Neutrophil (primary cell): ENCODE data around the gene ANTXRL.
"Not testable (repeated sequence)": the region's sequence is repeated elsewhere in the genome, so short reads cannot be mapped to it uniquely, and the experiment has no call there.

Experiments used
- H3K27ac ChIP-seq: fragments of 200-600 bp; sonication (generic); 2 replicates; pipeline ENCODE4 v1.5.1; 2016; ENCODE audit warnings: mild to moderate bottlenecking, moderate library complexity
- H3K27me3 ChIP-seq: fragments of 200-600 bp; sonication (generic); 2 replicates; pipeline ENCODE4 v1.6.0; 2016; ENCODE audit warnings: mild to moderate bottlenecking
- H3K36me3 ChIP-seq: fragments of 200-600 bp; sonication (generic); 2 replicates; pipeline ENCODE4 v1.5.1; 2017
- H3K4me1 ChIP-seq, 2 experiments: fragments of 200-600 bp in 1 of 2; sonication (generic) in 1 of 2; 1 replicate in 1 of 2; 2 replicates in 1 of 2; pipeline versions ENCODE4 v1.5.1 to v1.6.1; 2013 to 2016; ENCODE audit warnings: low read depth in 1 of 2, low read length in 1 of 2, mild to moderate bottlenecking in 1 of 2, moderate library complexity in 1 of 2; ENCODE audit not compliant: control insufficient read depth in 1 of 2, insufficient read depth in 1 of 2
- H3K4me3 ChIP-seq, 2 experiments: fragments of 200-600 bp in 1 of 2; sonication (generic) in 1 of 2; 1 replicate in 1 of 2; 2 replicates in 1 of 2; pipeline ENCODE4 v1.5.1; 2013 to 2016; ENCODE audit warnings: low read depth in 1 of 2, low read length in 1 of 2, mild to moderate bottlenecking in 1 of 2, moderate library complexity in 1 of 2
- H3K9me3 ChIP-seq: fragments of 200-600 bp; sonication (generic); 2 replicates; pipeline ENCODE4 v1.5.1; 2016
- CTCF ChIP-seq: fragments of 200-600 bp; sonication (generic); IDR thresholded peaks from 2 replicates; pipeline ENCODE4 v1.5.1; 2016; ENCODE audit warnings: antibody characterized with exemption

Gene ANTXRL

DNA sequence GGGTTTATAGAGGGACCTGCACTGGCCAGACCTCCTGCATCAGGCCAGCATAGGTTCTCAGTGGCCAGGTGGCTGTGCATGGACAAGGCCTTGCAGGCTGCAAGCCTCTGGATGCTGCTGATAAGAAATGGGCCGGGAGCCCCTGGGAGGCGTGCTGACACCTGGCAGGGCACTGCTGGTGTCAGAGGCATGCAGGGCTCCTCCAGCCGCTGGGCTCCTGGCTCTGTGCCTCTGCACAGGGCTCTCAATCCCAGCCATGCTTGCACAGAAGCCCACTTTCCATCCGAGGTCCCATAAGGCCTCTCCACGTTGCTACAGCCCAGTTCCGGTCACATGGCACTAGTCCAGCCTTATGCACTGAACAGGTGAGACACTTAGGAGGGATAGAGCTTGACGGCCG, 27.3 kb downstream of the ANTXRL start:
- H3K27ac ChIP-seq, result no peak overlapping the region
- TF ChIP-seq CTCF, result no peak
- no peak overlapping the region for H3K4me3 ChIP-seq
- H3K9me3 ChIP-seq, result no peaks in the 10 kb centered on the region
- H3K4me1 ChIP-seq, result peaks cover 62 to 78% of the 10 kb centered on the region in 2 experiments
- H3K27me3 ChIP-seq, result no peaks in the 10 kb centered on the region
- H3K36me3 ChIP-seq, result no peaks in the 10 kb centered on the region

- not testable (repeated sequence) for H3K4me3 ChIP-seq, H3K27ac ChIP-seq, H3K27me3 ChIP-seq
These were observed 28.5 kb downstream of the ANTXRL start for GRCh38 chr10:46315071-46315860.

GRCh38 chr10:46317370-46317769, 30.6 kb downstream of the ANTXRL start:
- Histone ChIP-seq H3K27me3 (no peaks in the 10 kb centered on the region), H3K4me1 (peaks cover 66 to 76% of the 10 kb centered on the region in 2 experiments), H3K27ac (no peak overlapping the region), H3K9me3 (no peaks in the 10 kb centered on the region), H3K4me3 (no peak overlapping the region), H3K36me3 (no peaks in the 10 kb centered on the region)
- TF ChIP-seq CTCF, result no peak

More at GRCh38 chr10:46315071-46315860, 28.5 kb downstream of the ANTXRL start:
- not testable (repeated sequence) for H3K9me3 ChIP-seq, H3K36me3 ChIP-seq
- peaks cover 61 to 77% of the 10 kb centered on the region in 2 experiments for H3K4me1 ChIP-seq

DNA sequence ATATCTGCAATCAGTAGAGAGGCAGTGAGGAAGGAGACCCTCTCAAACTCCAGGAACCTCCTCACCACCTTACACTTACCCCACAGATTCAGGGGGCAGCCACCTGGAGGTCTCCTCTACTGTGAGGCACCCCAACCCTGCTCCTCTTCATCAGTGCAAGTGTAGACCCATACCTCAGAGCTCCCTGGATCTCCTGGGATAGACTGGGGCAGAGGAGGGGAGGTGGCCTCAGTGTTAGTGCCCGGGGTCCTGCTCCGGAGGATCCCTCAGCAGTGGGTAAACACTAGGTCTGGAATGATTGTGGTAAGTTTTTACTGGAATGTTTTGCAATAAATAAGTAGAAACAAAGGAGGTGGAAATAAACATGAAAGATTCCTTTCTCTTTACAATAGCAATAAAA, 31.1 kb downstream of the ANTXRL start:
- no peaks in the 10 kb centered on the region for H3K27me3 ChIP-seq
- TF ChIP-seq CTCF, result no peak
- H3K4me1 ChIP-seq, result peaks cover 69 to 80% of the 10 kb centered on the region in 2 experiments
- H3K36me3 ChIP-seq, result no peaks in the 10 kb centered on the region
- H3K9me3 ChIP-seq, result no peaks in the 10 kb centered on the region
- no peak overlapping the region for H3K27ac ChIP-seq
- no peak overlapping the region for H3K4me3 ChIP-seq

- peaks cover 75 to 86% of the 10 kb centered on the region in 2 experiments for H3K4me1 ChIP-seq
- no peaks in the 10 kb centered on the region for H3K27me3 ChIP-seq
- peak overlapping the region; percentile 41 for H3K27ac ChIP-seq
- no peaks in the 10 kb centered on the region for H3K9me3 ChIP-seq
- no peak for TF ChIP-seq CTCF
- no peaks in the 10 kb centered on the region for H3K36me3 ChIP-seq
- H3K4me3 ChIP-seq, result no peak overlapping the region
These were observed 32.0 kb downstream of the ANTXRL start for GRCh38 chr10:46318799-46319198.

DNA sequence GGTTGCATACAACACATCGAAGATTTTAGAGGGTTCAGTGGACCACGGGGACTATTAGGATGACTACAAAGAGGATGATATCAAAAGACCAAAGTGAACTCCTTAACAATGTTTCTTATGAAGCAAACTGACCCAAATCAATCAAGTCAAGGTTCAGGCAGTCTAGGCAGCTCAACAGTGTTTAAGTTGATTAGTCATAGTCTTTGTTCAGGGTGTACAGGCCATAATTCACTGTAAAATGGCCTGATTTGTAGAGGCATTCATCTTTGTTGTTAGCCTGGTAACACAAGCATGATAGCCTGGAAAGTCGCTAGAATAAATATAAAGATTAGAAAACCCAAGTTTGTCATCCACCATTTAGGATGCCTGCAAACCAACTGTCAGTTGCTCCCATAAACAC, 32.6 kb downstream of the ANTXRL start:
- H3K27me3 ChIP-seq, result no peaks in the 10 kb centered on the region
- no peaks in the 10 kb centered on the region for H3K9me3 ChIP-seq
- H3K4me1 ChIP-seq, result peaks cover 81 to 91% of the 10 kb centered on the region in 2 experiments
- peak overlapping the region; percentile 41 for H3K27ac ChIP-seq
- no peak overlapping the region for H3K4me3 ChIP-seq
- TF ChIP-seq CTCF, result no peak
- no peaks in the 10 kb centered on the region for H3K36me3 ChIP-seq
